DND-41 (cell line): Measurements from ENCODE around the gene OSR1.

Experiments used
- ATAC-seq: fragments of 200-7000 bp; cut with Tn5 transposase; 3 replicates; pipeline ENCODE4 v1.9.1; 2021; ENCODE audit warnings: low read depth; ENCODE audit not compliant: insufficient read depth
- DNase-seq: peaks from one replicate; pipeline ENCODE4 v3.0.0-alpha.2; 2020
- H2AFZ ChIP-seq: 2 replicates; pipeline ENCODE4 v1.6.0; 2012; ENCODE audit warnings: low read depth, low read length
- H3K27ac ChIP-seq: 2 replicates; pipeline ENCODE4 v1.5.1; 2012; ENCODE audit warnings: low read length, inconsistent platforms
- H3K27me3 ChIP-seq: fragments of 200-600 bp; sonication (generic); 2 replicates; pipeline ENCODE4 v1.6.0; 2012; ENCODE audit warnings: low read length, mild to moderate bottlenecking, inconsistent platforms; ENCODE audit not compliant: insufficient read depth, poor library complexity
- H3K36me3 ChIP-seq: 2 replicates; pipeline ENCODE4 v1.5.1; 2012; ENCODE audit warnings: low read length, inconsistent platforms; ENCODE audit not compliant: insufficient read depth
- H3K4me1 ChIP-seq: 2 replicates; pipeline ENCODE4 v1.5.1; 2012; ENCODE audit warnings: mild to moderate bottlenecking, low read length; ENCODE audit not compliant: insufficient read depth
- H3K4me2 ChIP-seq: 2 replicates; pipeline ENCODE4 v1.6.0; 2012; ENCODE audit warnings: mild to moderate bottlenecking, moderate library complexity, low read length, inconsistent platforms; ENCODE audit not compliant: insufficient read depth
- H3K4me3 ChIP-seq, 2 experiments: fragments of 200-600 bp in 1 of 2; shearing (Covaris generic) in 1 of 2; 2 replicates each; pipeline ENCODE4 v1.5.1; 2012 to 2016; ENCODE audit warnings: inconsistent platforms in 2 of 2, low read length in 2 of 2, mild to moderate bottlenecking in 2 of 2, low read depth in 1 of 2, moderate library complexity in 1 of 2
- H3K79me2 ChIP-seq: 2 replicates; pipeline ENCODE4 v1.6.0; 2012; ENCODE audit warnings: low read length, inconsistent platforms; ENCODE audit not compliant: insufficient read depth
- H3K9ac ChIP-seq: 2 replicates; pipeline ENCODE4 v1.6.0; 2012; ENCODE audit warnings: low read depth, mild to moderate bottlenecking, inconsistent platforms, low read length, moderate library complexity
- H3K9me3 ChIP-seq: 2 replicates; pipeline ENCODE4 v1.5.1; 2012; ENCODE audit warnings: low read length, moderate library complexity, mild to moderate bottlenecking, inconsistent platforms; ENCODE audit not compliant: insufficient read depth, severe bottlenecking
- H4K20me1 ChIP-seq: 2 replicates; pipeline ENCODE4 v1.6.0; 2012; ENCODE audit warnings: low read length; ENCODE audit not compliant: insufficient read depth
- CTCF ChIP-seq: IDR thresholded peaks from 2 replicates; pipeline ENCODE4 v1.5.1; 2012; ENCODE audit warnings: borderline replicate concordance, low read length, moderate library complexity, mild to moderate bottlenecking; ENCODE audit not compliant: poor library complexity, severe bottlenecking; ENCODE audit errors: extremely low read depth
- EZH2 ChIP-seq: IDR thresholded peaks from 3 replicates; pipeline ENCODE4 v1.6.1; 2012; ENCODE audit warnings: borderline replicate concordance, low read depth, mild to moderate bottlenecking, moderate library complexity, low read length, inconsistent platforms; ENCODE audit not compliant: severe bottlenecking

The OSR1 gene

GRCh38 chr2:19355416-19355821 is 3.0 kb downstream of the OSR1 start:
- TF ChIP-seq EZH2 (no peak), CTCF (no peak)
- no peaks in the 10 kb centered on the region for H3K27me3 ChIP-seq
- no peak overlapping the region for H3K27ac ChIP-seq
- H3K4me2 ChIP-seq: no peak overlapping the region
- no peaks in the 10 kb centered on the region for H3K4me1 ChIP-seq
- no peaks in the 10 kb centered on the region for H3K36me3 ChIP-seq
- ATAC-seq (no peak), DNase-seq (no peak)
- H3K4me3 ChIP-seq: no peak overlapping the region
- H3K9ac ChIP-seq: no peak overlapping the region
- H3K9me3 ChIP-seq: no peaks in the 10 kb centered on the region
- no peak overlapping the region for H2AFZ ChIP-seq
- no peaks in the 10 kb centered on the region for H3K79me2 ChIP-seq
- H4K20me1 ChIP-seq: no peaks in the 10 kb centered on the region

- no peaks in the 10 kb centered on the region for H3K27me3 ChIP-seq
These were observed 3.4 kb downstream of the OSR1 start for GRCh38 chr2:19355014-19355405.

GRCh38 chr2:19353721-19354050 is 4.7 kb downstream of the OSR1 start:
- H3K79me2 ChIP-seq: no peaks in the 10 kb centered on the region
- ATAC-seq (no peak), DNase-seq (no peak)
- H3K4me3 ChIP-seq: no peak overlapping the region
- peaks cover 2% of the 10 kb centered on the region; the same call in 1 of the 2 replicates for H3K4me1 ChIP-seq
- no peak overlapping the region for H3K27ac ChIP-seq
- no peak for TF ChIP-seq CTCF
- H3K27me3 ChIP-seq: no peaks in the 10 kb centered on the region
- H4K20me1 ChIP-seq: no peaks in the 10 kb centered on the region
- H3K9me3 ChIP-seq: no peaks in the 10 kb centered on the region
- H3K9ac ChIP-seq: no peak overlapping the region
- H2AFZ ChIP-seq: no peak overlapping the region
- no peak overlapping the region for H3K4me2 ChIP-seq
- H3K36me3 ChIP-seq: no peaks in the 10 kb centered on the region

More at GRCh38 chr2:19355014-19355405, 3.4 kb downstream of the OSR1 start:
- Histone ChIP-seq H3K9ac (no peak overlapping the region), H3K9me3 (no peaks in the 10 kb centered on the region), H3K4me1 (no peaks in the 10 kb centered on the region), H3K4me3 (no peak overlapping the region), H3K36me3 (no peaks in the 10 kb centered on the region), H3K4me2 (no peak overlapping the region), H4K20me1 (no peaks in the 10 kb centered on the region), H2AFZ (no peak overlapping the region), H3K79me2 (no peaks in the 10 kb centered on the region), H3K27ac (no peak overlapping the region)
- DNase-seq (no peak), ATAC-seq (no peak)
- TF ChIP-seq EZH2 (no peak), CTCF (no peak)

- H3K27me3 ChIP-seq: no peaks in the 10 kb centered on the region
These were observed 5.3 kb downstream of the OSR1 start for GRCh38 chr2:19352946-19353720.

More at GRCh38 chr2:19352946-19353720, 5.3 kb downstream of the OSR1 start:
- Histone ChIP-seq H3K4me1 (peaks cover 7% of the 10 kb centered on the region), H3K9ac (no peak overlapping the region), H3K27ac (no peak overlapping the region), H3K4me2 (no peak overlapping the region), H3K9me3 (no peaks in the 10 kb centered on the region), H3K79me2 (no peaks in the 10 kb centered on the region), H4K20me1 (no peaks in the 10 kb centered on the region), H3K4me3 (no peak overlapping the region), H2AFZ (no peak overlapping the region), H3K36me3 (no peaks in the 10 kb centered on the region)
- ATAC-seq: no peak
- no peak for DNase-seq
- TF ChIP-seq EZH2: no peak
- no peak for TF ChIP-seq CTCF
